Bronchial epithelial cell (primary cell): Measurements from ENCODE around the gene ATRAID. TPM values are rescaled to one million over a fixed set of nuclear protein-coding genes. Genes with fewer than 3 reads are reported as not detected.

Experiments used
- DNase-seq: peaks from one replicate; pipeline ENCODE4 v3.0.0-alpha.2; 2010; ENCODE audit warnings: low read depth
- FAIRE-seq: peaks from 2 replicates; lab custom pipeline; 2011; peaks lifted over from hg19 to GRCh38; lab: Jason Lieb, UNC
- H3K27me3 ChIP-seq: 2 replicates; pipeline ENCODE4 v1.5.1; 2011; ENCODE audit warnings: low read length; ENCODE audit not compliant: control insufficient read depth, insufficient read depth
- H3K36me3 ChIP-seq: 2 replicates; pipeline ENCODE4 v1.5.1; 2011; ENCODE audit warnings: low read length; ENCODE audit not compliant: control insufficient read depth, insufficient read depth
- H3K4me3 ChIP-seq: 2 replicates; pipeline ENCODE4 v1.5.1; 2011; ENCODE audit warnings: mild to moderate bottlenecking, low read depth, low read length, control low read depth
- CTCF ChIP-seq: IDR thresholded peaks from 2 replicates; pipeline ENCODE4 v1.5.1; 2011; ENCODE audit warnings: mild to moderate bottlenecking, moderate library complexity, low read length, control low read depth, inconsistent platforms; ENCODE audit not compliant: insufficient read depth, severe bottlenecking
- total RNA-seq: library from RNA; depleted of rRNA; stranded (reverse); fragments of >200 nt; gene quantifications from 2 replicates; pipeline ENCODE4 v1.2.1, GENCODE V29; 2014

The ATRAID gene
- total RNA-seq, 1 donor from 2014 or later: 257 TPM

- DNase-seq (no peak), FAIRE-seq (no peak)
- Histone ChIP-seq H3K4me3 (no peak overlapping the region), H3K27me3 (peaks cover 2% of the 10 kb centered on the region), H3K36me3 (no peaks in the 10 kb centered on the region)
- no peak for TF ChIP-seq CTCF
Measured at GRCh38 chr2:27179344-27180000, 32.4 kb upstream of the ATRAID start.

GRCh38 chr2:27182346-27182745, 29.5 kb upstream of the ATRAID start:
- H3K27me3 ChIP-seq: peaks cover 2% of the 10 kb centered on the region
- FAIRE-seq (no peak), DNase-seq (no peak)
- H3K36me3 ChIP-seq: no peaks in the 10 kb centered on the region
- no peak overlapping the region for H3K4me3 ChIP-seq
- TF ChIP-seq CTCF: no peak

- Histone ChIP-seq H3K36me3 (no peaks in the 10 kb centered on the region), H3K4me3 (no peak overlapping the region), H3K27me3 (peaks cover 2% of the 10 kb centered on the region)
- FAIRE-seq: no peak
- TF ChIP-seq CTCF: no peak
- DNase-seq: no peak
Measured at GRCh38 chr2:27184115-27184514, 27.7 kb upstream of the ATRAID start.

GRCh38 chr2:27185331-27186026, 26.4 kb upstream of the ATRAID start:
- DNase-seq (no peak), FAIRE-seq (no peak)
- H3K36me3 ChIP-seq: no peaks in the 10 kb centered on the region
- H3K27me3 ChIP-seq: peaks cover 2% of the 10 kb centered on the region
- no peak for TF ChIP-seq CTCF
- no peak overlapping the region for H3K4me3 ChIP-seq

GRCh38 chr2:27186613-27187345, 25.1 kb upstream of the ATRAID start:
- Histone ChIP-seq H3K36me3 (no peaks in the 10 kb centered on the region), H3K4me3 (no peak overlapping the region), H3K27me3 (peaks cover 2% of the 10 kb centered on the region)
- no peak for DNase-seq
- TF ChIP-seq CTCF: no peak
- no peak for FAIRE-seq
